ENCODE results near the gene SETX.

The SETX gene

GRCh38 chr9:132367613-132368313 is 13.0 kb upstream of the SETX start:
- Histone ChIP-seq H3K4me3 (ENCODE audit: insufficient read depth, low read length, poor library complexity, severe bottlenecking) (no peak overlapping the region), H3F3A (ENCODE audit: insufficient read depth) (0 out of 2 replicates have a peak, but pooled peaks cover 4% of the 10 kb centered on the region), H3K27ac (ENCODE audit: low read depth, low read length) (no peak overlapping the region), H3K9me2 (replicated peaks; ENCODE audit: insufficient read depth, low read length) (no peaks in the 10 kb centered on the region), H4K20me1 (ENCODE audit: low read depth, low read length) (no peaks in the 10 kb centered on the region), H3K79me2 (ENCODE audit: insufficient read depth, low read length) (no peaks in the 10 kb centered on the region), H2AFZ (ENCODE audit: low read depth, low read length, severe bottlenecking) (no peak overlapping the region), H3K9me3 (ENCODE audit: insufficient read depth, low read length) (no peaks in the 10 kb centered on the region), H3K9ac (ENCODE audit: low read length) (no peak overlapping the region), H3K4me2 (ENCODE audit: low read depth, low read length, poor library complexity, severe bottlenecking) (no peak overlapping the region), H3K36me3 (ENCODE audit: low read length) (no peaks in the 10 kb centered on the region), H3K27me3 (ENCODE audit: low read length) (no peaks in the 10 kb centered on the region)
- no peak for TF ChIP-seq EZH2phosphoT487 (conservative IDR thresholded peaks at IDR 0.05; ENCODE audit: low read length)
- no peak for TF ChIP-seq CTCF (IDR thresholded peaks at IDR 0.05; ENCODE audit: insufficient read depth, low read length, poor library complexity, severe bottlenecking)

GRCh38 chr9:132366481-132366880 is 11.7 kb upstream of the SETX start:
- TF ChIP-seq CTCF (IDR thresholded peaks at IDR 0.05; ENCODE audit: insufficient read depth, low read length, poor library complexity, severe bottlenecking), result no peak
- no peak for TF ChIP-seq EZH2phosphoT487 (conservative IDR thresholded peaks at IDR 0.05; ENCODE audit: low read length)
- Histone ChIP-seq H3K9me2 (replicated peaks; ENCODE audit: insufficient read depth, low read length) (no peaks in the 10 kb centered on the region), H3K27me3 (ENCODE audit: low read length) (no peaks in the 10 kb centered on the region), H3K27ac (ENCODE audit: low read depth, low read length) (no peak overlapping the region), H3K4me2 (ENCODE audit: low read depth, low read length, poor library complexity, severe bottlenecking) (no peak overlapping the region), H3K79me2 (ENCODE audit: insufficient read depth, low read length) (no peaks in the 10 kb centered on the region), H3K4me3 (ENCODE audit: insufficient read depth, low read length, poor library complexity, severe bottlenecking) (no peak overlapping the region), H2AFZ (ENCODE audit: low read depth, low read length, severe bottlenecking) (no peak overlapping the region), H3K9ac (ENCODE audit: low read length) (no peak overlapping the region), H4K20me1 (ENCODE audit: low read depth, low read length) (no peaks in the 10 kb centered on the region), H3K36me3 (ENCODE audit: low read length) (no peaks in the 10 kb centered on the region), H3F3A (ENCODE audit: insufficient read depth) (no peaks in the 10 kb centered on the region), H3K9me3 (ENCODE audit: insufficient read depth, low read length) (no peaks in the 10 kb centered on the region)

- H3K9me3 ChIP-seq (ENCODE audit: insufficient read depth, low read length), result no peaks in the 10 kb centered on the region
- H3K36me3 ChIP-seq (ENCODE audit: low read length), result no peaks in the 10 kb centered on the region
- H4K20me1 ChIP-seq (ENCODE audit: low read depth, low read length), result no peaks in the 10 kb centered on the region
- H3K27ac ChIP-seq (ENCODE audit: low read depth, low read length), result 0 out of 2 replicates have a peak overlapping the region, but pooled peaks have one; percentile 3
- peak overlapping the region; percentile 24 for H2AFZ ChIP-seq (ENCODE audit: low read depth, low read length, severe bottlenecking)
- H3K9me2 ChIP-seq (replicated peaks; ENCODE audit: insufficient read depth, low read length), result no peaks in the 10 kb centered on the region
- no peaks in the 10 kb centered on the region for H3K27me3 ChIP-seq (ENCODE audit: low read length)
- TF ChIP-seq CTCF (IDR thresholded peaks at IDR 0.05; ENCODE audit: insufficient read depth, low read length, poor library complexity, severe bottlenecking) (no peak), EZH2phosphoT487 (conservative IDR thresholded peaks at IDR 0.05; ENCODE audit: low read length) (no peak)
- H3K9ac ChIP-seq (ENCODE audit: low read length), result no peak overlapping the region
- no peak overlapping the region for H3K4me3 ChIP-seq (ENCODE audit: insufficient read depth, low read length, poor library complexity, severe bottlenecking)
- no peaks in the 10 kb centered on the region for H3K79me2 ChIP-seq (ENCODE audit: insufficient read depth, low read length)
- no peak overlapping the region for H3K4me2 ChIP-seq (ENCODE audit: low read depth, low read length, poor library complexity, severe bottlenecking)
- no peaks in the 10 kb centered on the region for H3F3A ChIP-seq (ENCODE audit: insufficient read depth)
These were observed 11.2 kb upstream of the SETX start for GRCh38 chr9:132365986-132366385.

Measured in SU-DHL-6 (cell line).